ENCODE measurements around the gene TMEM52. TPM values are rescaled to one million over a fixed set of nuclear protein-coding genes. Genes with fewer than 3 reads are reported as not detected.
A peak's percentile ranks its signal among the peaks of the same experiment; 100 is the strongest.

TMEM52 gene
- total RNA-seq, 3 donors from 2014 or later: 2.4 to 3.5 (median 2.5) TPM

DNA sequence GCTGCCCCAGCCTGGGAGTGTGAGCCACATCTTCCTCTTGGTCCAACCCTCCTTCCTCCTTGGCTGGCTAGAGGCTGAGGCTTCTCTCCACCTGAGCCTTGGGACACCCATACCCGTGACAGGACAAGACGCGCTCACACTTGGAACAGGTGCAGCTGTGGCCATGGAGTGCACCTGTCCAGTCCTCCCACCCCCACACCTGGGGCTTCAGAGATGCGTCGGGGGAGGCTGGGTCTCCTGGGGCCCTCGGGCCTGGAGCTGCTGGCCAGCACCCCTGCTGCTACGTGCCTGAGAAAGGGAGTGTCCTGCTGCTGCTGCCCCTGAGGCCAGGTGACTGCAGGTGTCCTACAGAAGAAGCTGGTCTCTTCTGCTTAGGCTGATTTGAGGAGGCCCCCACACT, 37.0 kb upstream of the TMEM52 start:
- Mint-ChIP-seq H3K4me1 (ENCODE audit: low read depth) (peaks cover 2% of the 10 kb centered on the region), H3K4me3 (no peak overlapping the region), H3K36me3 (ENCODE audit: insufficient read depth) (no peaks in the 10 kb centered on the region), H3K27me3 (ENCODE audit: low read depth) (peaks cover 29% of the 10 kb centered on the region), H3K9me3 (peaks cover 6% of the 10 kb centered on the region)
- no peak for ATAC-seq
- no peak for DNase-seq

DNA sequence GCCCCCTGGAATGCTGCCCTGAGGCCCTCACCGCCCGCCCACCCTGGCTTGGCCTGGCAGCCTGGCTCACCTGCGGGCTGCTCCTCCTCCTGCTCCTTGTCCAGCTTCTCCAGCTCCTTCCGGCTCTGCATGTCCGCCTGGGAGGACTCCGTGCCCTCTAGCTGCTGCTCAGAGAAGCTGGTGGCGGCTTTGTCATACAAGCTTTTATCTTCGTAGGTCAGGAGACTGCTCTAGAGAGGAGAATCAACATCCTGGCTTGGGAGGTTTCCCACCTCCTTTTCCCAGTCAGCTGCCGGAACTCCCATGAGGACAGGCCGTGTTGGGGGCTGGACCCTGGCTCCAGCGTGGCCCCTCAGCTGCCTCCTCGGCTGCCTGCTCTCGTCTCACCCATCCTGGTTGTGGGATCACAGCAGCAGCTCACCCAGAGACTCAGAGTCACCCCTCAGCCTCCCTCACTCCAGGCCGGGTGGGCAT, 36.6 kb upstream of the TMEM52 start:
- H3K27me3 Mint-ChIP-seq (ENCODE audit: low read depth): peaks cover 28% of the 10 kb centered on the region
- no peak for DNase-seq
- H3K36me3 Mint-ChIP-seq (ENCODE audit: insufficient read depth): no peaks in the 10 kb centered on the region
- no peak overlapping the region for H3K4me3 Mint-ChIP-seq
- peaks cover 11% of the 10 kb centered on the region for H3K9me3 Mint-ChIP-seq
- no peak for ATAC-seq
- peaks cover 2% of the 10 kb centered on the region for H3K4me1 Mint-ChIP-seq (ENCODE audit: low read depth)

DNA sequence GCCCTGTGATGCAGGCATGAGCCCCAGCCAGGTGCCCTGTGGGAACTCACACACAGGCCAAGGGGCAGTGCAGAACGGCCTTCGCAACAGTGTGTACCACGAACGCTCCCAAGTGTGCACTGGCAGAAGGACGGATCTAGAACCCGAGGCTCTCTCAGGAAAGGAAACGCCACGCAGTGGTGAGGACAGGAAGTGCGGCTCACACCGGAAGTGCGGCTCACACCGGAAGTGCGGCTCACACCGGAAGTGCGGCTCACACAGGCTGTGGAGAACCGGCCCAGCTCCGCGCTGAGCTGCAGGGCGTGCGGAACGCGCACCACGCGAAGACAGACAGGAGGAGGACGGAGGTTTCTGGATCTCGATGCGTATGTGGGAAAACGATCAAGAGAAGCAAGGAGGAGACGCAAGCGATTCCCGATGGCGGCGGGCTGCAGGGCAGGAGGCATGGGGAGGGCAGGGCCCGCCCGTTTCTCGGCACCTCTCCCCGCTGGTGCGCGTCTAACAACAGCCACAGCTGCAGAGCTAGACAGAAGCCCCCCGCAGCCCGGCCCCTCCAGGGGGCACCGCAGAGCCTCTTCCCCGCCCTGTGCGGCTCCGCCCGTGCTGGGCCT, 35.9 kb upstream of the TMEM52 start:
- Mint-ChIP-seq H3K4me1 (ENCODE audit: low read depth) (peaks cover 2% of the 10 kb centered on the region), H3K4me3 (no peak overlapping the region)
- DNase-seq: no peak

DNA sequence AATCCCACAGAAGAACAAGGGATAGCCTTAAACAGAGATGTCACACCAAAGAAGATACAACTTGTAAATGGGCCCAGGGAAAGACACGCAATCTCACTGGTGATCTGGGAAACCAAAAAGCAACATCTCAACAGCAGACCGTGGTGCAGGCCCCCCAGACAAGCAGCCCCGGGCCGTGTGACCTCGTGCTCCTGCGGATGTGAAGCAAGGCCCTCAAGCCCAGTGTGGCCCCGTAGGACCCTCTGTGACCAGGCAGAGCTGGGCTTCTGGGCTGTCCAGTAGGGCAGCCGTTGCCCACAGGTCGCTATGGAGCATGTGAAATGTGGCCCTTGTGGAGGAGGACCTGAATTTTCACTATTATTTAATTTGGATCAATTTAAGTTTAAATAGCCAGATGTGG, 34.9 kb upstream of the TMEM52 start:
- H3K36me3 Mint-ChIP-seq (ENCODE audit: insufficient read depth): no peaks in the 10 kb centered on the region
- no peak overlapping the region for H3K4me3 Mint-ChIP-seq
- peaks cover 16% of the 10 kb centered on the region for H3K27me3 Mint-ChIP-seq (ENCODE audit: low read depth)
- H3K9me3 Mint-ChIP-seq: peaks cover 12% of the 10 kb centered on the region
- no peak for DNase-seq
- H3K4me1 Mint-ChIP-seq (ENCODE audit: low read depth): peaks cover 2% of the 10 kb centered on the region
- ATAC-seq: no peak

More for the DNA sequence above, 35.9 kb upstream of the TMEM52 start:
- peaks cover 12% of the 10 kb centered on the region for H3K9me3 Mint-ChIP-seq
- peaks cover 24% of the 10 kb centered on the region for H3K27me3 Mint-ChIP-seq (ENCODE audit: low read depth)
- H3K36me3 Mint-ChIP-seq (ENCODE audit: insufficient read depth): no peaks in the 10 kb centered on the region
- ATAC-seq: no peak

DNA sequence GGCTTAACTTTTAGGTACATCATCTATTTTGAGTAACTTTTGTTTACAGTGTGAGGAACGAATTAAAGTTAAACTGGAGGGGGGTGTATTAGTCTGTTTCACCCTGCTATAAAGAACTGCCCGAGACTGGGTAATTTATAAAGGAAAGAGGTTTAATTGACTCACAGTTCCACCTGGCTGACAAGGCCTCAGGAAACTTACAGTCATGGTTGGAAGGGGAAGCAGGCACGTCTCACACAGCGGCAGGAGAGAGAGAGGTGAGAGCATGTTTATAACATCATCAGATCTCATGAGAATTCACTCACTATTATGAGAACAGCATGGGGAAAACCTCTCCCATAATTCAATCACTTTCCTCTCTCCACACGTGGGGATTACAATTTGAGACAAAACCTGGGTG, 31.9 kb upstream of the TMEM52 start:
- H3K9me3 Mint-ChIP-seq: peaks cover 12% of the 10 kb centered on the region
- no peaks in the 10 kb centered on the region for H3K36me3 Mint-ChIP-seq (ENCODE audit: insufficient read depth)
- no peak overlapping the region for H3K4me3 Mint-ChIP-seq
- no peak for DNase-seq
- no peak for ATAC-seq
- peaks cover 2% of the 10 kb centered on the region for H3K4me1 Mint-ChIP-seq (ENCODE audit: low read depth)
- H3K27me3 Mint-ChIP-seq (ENCODE audit: low read depth): peaks cover 4% of the 10 kb centered on the region

DNA sequence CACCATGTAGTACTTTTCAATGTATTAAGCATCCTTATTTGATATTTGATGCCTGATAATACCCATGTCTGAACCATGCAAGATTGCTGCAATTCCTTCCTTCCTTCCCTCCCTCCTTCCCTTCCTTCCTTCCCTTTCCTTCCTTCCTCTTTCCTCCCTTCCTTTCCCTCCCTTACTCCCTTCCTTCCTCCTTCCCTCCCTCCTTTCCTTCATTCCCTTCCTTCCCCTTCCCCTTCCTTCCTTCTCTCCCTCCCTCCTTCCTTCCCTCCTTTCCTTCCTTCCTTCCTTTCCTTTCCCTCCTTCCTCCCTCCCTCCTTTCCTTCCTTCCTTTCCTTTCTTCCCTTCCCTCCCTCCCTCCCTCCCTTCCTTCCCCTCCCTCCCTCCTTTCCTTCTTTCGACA, 29.7 kb upstream of the TMEM52 start:
- Mint-ChIP-seq H3K36me3 (ENCODE audit: insufficient read depth) (no peaks in the 10 kb centered on the region), H3K27me3 (ENCODE audit: low read depth) (peaks cover 5% of the 10 kb centered on the region), H3K9me3 (peaks cover 12% of the 10 kb centered on the region), H3K4me1 (ENCODE audit: low read depth) (peaks cover 4% of the 10 kb centered on the region), H3K4me3 (no peak overlapping the region)
- no peak for DNase-seq
- ATAC-seq: no peak

DNA sequence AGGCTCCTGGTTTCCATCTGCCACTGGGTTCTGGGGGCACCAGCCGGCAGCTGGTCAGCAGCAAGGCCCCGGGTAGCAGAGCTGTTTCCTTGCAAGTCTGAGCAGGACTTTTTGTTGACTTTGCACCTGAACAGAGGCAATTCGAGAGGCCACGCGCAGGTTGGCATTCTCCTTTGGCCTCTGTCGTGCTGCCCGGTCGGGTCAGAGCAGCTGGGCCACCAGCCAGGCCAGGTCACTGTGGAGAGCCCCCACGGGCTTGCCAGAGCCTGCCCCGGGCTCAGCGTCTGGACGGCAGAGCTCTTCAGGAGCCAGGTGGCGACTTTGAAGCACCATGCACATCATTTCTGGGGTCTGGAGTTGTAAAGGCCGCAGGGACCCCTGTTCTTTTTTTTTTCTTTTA, 28.4 kb upstream of the TMEM52 start:
- DNase-seq (no peak), ATAC-seq (no peak)
- peaks cover 5% of the 10 kb centered on the region for H3K4me1 Mint-ChIP-seq (ENCODE audit: low read depth)
- H3K9me3 Mint-ChIP-seq: peaks cover 12% of the 10 kb centered on the region
- no peaks in the 10 kb centered on the region for H3K36me3 Mint-ChIP-seq (ENCODE audit: insufficient read depth)
- H3K27me3 Mint-ChIP-seq (ENCODE audit: low read depth): peaks cover 5% of the 10 kb centered on the region
- H3K4me3 Mint-ChIP-seq: no peak overlapping the region

DNA sequence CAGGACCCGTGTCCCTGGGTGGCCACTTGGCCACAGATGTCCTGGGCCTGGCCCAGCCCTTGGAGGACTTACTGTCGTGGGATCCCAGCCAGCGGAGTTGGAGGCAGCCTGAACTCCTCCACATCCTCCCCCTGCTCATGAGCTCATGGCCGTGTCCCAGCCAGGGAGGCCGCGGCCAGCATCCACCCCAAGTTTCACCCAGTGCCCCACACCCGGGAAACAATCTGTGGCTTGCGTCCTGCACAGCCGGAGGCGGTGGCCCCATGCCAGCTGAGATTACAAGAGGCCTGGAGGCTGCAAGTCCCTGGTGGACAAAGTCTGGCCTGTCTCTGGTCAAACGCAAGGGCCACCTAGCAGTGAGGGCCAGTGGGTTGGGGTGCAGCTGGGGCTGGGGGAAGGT, 27.5 kb upstream of the TMEM52 start:
- H3K4me3 Mint-ChIP-seq: no peak overlapping the region
- DNase-seq (no peak), ATAC-seq (no peak)
- peaks cover 5% of the 10 kb centered on the region for H3K4me1 Mint-ChIP-seq (ENCODE audit: low read depth)
- H3K27me3 Mint-ChIP-seq (ENCODE audit: low read depth): peaks cover 5% of the 10 kb centered on the region
- H3K9me3 Mint-ChIP-seq: peaks cover 10% of the 10 kb centered on the region
- no peaks in the 10 kb centered on the region for H3K36me3 Mint-ChIP-seq (ENCODE audit: insufficient read depth)

DNA sequence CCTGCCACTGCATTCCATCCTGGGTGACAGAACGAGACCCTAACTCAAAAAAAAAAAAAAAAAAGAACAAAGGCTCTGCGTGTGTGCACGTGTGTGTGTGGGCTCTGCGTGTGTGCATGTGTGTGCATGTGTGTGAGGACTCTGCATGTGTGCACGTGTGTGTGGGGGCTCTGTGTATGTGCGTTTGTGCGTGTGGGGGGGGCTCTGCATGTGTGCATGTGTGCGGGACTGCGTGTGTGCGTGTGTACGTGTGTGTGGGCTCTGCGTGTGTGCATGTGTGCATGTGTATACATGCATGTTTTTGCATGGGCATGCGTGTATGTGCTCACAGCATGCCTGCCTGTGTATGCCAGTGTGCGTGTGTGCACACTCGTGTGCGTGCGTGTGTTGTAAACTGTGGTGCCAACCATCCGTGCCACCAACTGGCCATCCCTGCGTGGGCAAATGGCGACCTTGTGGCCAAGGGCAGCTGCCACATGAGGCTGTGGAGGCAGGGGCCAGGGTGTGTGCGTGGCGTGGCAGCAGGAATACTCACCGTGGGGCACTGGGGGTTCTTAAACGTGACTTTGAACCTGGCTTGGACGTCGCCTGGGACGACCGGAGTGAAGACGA, 26.8 kb upstream of the TMEM52 start:
- Mint-ChIP-seq H3K27me3 (ENCODE audit: low read depth) (peaks cover 6% of the 10 kb centered on the region), H3K9me3 (peaks cover 3% of the 10 kb centered on the region), H3K4me3 (no peak overlapping the region), H3K4me1 (ENCODE audit: low read depth) (peaks cover 5% of the 10 kb centered on the region), H3K36me3 (ENCODE audit: insufficient read depth) (no peaks in the 10 kb centered on the region)
- DNase-seq: no peak
- ATAC-seq: no peak

DNA sequence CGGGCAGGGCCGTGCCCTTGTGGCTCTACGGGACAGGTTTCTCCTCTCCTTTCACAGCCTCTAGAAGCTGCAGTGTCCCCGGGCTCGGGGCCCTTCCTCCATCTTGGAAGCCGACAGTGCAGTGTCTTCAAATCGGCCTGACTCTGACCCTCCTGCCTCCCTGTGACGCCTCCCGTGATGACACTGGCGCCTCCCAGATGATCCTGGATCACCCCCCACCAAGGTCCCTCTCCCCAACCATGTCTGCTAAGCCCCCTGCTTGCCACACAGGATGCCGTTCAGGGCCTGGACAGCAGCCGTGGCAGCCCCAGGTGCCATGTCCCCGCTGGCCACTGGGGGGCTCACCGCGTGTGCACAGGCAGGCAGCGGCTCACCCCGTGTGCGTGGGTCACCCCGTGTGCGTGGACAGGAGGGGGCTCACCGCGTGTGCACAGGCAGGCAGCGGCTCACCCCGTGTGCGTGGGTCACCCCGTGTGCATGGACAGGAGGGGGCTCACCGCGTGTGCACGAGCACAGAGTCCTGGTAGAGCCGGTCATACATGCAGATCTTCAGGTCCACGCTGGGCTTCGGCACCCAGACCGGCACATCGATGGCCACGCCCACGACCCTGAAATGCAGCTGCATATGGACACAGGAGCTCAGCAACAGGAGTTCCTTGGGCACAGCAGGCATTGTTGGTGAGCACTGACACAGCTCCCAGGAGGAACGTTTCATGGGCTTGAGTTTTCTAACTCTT, 24.9 kb upstream of the TMEM52 start:
- H3K27me3 Mint-ChIP-seq (ENCODE audit: low read depth): peaks cover 4% of the 10 kb centered on the region
- H3K9me3 Mint-ChIP-seq: no peaks in the 10 kb centered on the region
- no peaks in the 10 kb centered on the region for H3K36me3 Mint-ChIP-seq (ENCODE audit: insufficient read depth)
- H3K4me3 Mint-ChIP-seq: peak overlapping the region; percentile 33
- DNase-seq: peak; percentile 56
- ATAC-seq: peak; percentile 93 to 96
- peaks cover 5% of the 10 kb centered on the region for H3K4me1 Mint-ChIP-seq (ENCODE audit: low read depth)

DNA sequence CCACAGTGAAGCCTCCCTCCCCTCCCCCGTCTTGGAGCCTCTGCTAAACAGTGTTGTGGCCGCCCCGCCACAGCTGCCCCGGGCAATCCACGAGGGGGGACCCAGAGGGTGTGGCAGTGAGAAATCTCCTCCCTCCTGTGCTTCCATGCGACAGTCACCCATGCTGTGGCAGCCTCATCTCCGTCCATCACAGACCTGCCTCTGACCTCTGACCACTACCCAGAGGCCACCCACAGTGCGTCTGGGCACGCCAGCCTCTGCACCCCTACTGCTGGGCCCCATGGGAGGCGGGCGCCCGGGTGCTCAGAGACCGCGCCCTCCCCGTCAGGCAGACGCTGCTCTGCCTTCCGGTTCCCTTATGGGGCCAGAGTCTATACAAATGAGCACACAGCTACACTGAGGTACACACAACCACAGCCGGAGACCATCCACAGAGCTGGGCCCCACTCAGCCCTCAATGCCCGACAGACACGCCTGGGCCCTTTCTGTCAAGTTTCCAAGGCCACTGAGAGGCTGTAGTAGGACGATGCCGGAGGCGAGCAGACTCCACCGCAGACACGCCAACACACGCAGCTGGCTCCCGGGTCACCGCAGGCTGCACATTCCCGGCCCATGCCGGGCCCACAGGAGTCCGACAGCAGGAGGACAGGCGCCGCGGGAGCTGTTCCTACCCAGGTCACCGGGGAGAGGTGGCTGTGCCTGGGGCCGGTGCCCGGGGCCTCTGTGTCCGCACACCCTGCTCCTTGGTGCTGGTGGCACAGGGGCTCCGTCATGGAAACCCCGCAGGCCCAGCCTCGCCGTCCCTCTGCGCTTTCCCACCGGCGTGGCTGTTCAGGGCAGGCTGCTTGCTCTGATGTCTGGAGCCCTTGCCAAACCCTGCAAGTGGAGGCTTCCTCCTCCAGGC, 23.9 kb upstream of the TMEM52 start:
- Mint-ChIP-seq H3K9me3 (no peaks in the 10 kb centered on the region), H3K4me3 (no peak overlapping the region), H3K4me1 (ENCODE audit: low read depth) (peaks cover 5% of the 10 kb centered on the region), H3K27me3 (ENCODE audit: low read depth) (peaks cover 4% of the 10 kb centered on the region), H3K36me3 (ENCODE audit: insufficient read depth) (no peaks in the 10 kb centered on the region)
- DNase-seq (no peak), ATAC-seq (no peak)

DNA sequence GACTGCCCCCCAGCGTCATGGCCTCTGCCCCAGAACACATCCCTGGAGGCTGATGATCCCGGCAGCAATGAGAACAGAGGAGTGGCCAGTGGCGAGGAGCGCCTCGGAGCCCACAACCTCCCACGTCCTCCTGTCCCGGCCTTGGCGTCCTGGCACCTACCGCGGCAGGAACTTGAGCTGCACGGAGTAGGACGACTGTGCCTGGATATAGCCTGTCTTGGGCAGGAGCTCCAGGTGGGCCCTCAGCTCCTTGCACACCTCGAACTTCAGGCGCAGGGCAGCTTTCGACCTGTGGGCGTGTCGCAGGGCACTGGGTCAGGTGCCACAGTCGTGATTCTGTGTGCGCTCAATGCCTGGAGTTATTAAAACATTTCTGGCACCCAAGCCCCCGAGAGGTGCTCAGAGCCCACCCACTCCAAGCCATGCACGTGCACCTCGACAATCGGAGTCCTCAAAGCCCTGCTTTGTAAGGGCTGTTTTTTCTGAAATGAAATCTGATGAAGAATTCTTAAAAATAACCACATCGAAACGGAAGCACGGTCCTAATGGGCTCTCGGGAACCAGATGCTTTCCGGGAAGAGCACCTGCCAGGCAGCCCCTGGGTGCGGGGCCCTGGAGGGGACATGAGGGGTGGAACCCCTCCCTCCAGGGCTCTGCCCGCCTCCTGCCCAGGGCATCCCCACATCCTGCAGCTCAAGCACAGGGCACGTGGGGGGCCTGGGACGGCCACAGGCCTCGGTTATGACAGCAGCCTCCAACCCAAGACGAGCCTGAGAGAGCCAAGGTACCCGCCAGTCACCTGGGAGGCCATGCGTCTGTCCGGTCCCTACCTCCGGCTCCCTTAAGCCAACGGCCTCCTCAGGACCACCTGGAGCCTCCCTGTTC, 23.0 kb upstream of the TMEM52 start:
- no peaks in the 10 kb centered on the region for H3K9me3 Mint-ChIP-seq
- DNase-seq (no peak), ATAC-seq (no peak)
- H3K36me3 Mint-ChIP-seq (ENCODE audit: insufficient read depth): no peaks in the 10 kb centered on the region
- H3K4me1 Mint-ChIP-seq (ENCODE audit: low read depth): peaks cover 5% of the 10 kb centered on the region
- peaks cover 4% of the 10 kb centered on the region for H3K27me3 Mint-ChIP-seq (ENCODE audit: low read depth)
- H3K4me3 Mint-ChIP-seq: no peak overlapping the region

DNA sequence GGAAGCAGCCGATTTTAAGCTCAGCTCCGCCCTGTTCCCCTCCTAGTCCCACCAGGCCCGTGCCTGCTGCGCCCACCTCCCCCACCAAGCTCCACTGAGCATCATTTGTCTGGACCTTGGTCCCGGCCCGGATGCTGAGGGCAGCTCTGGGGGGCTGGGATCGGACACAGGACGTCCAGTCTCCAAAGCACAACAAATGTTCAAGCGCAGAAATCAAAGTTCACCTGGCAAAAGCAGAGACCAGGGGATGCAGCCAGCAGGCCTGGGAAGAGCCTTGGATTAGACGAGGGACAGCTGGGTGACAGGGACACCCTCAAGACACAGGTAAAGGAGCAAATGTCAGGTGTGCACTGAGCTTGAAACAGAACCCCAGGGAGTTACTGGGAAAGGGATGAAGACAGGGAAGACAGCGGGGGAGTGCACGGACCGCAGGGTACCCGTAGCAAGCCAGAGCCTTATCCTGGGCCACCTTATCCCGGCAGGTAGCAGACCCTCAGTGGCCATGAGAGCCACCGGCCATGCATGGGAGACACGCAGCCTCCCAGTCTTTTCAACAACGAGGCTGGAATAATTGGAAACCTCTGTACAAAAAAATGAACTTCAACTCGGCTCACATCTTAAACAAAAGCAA, 22.2 kb upstream of the TMEM52 start:
- H3K9me3 Mint-ChIP-seq: no peaks in the 10 kb centered on the region
- no peaks in the 10 kb centered on the region for H3K36me3 Mint-ChIP-seq (ENCODE audit: insufficient read depth)
- no peak for ATAC-seq
- peaks cover 5% of the 10 kb centered on the region for H3K4me1 Mint-ChIP-seq (ENCODE audit: low read depth)
- peaks cover 4% of the 10 kb centered on the region for H3K27me3 Mint-ChIP-seq (ENCODE audit: low read depth)
- no peak overlapping the region for H3K4me3 Mint-ChIP-seq
- no peak for DNase-seq
